ENCODE measurements around the gene AS3MT. TPM values are rescaled to one million over a fixed set of nuclear protein-coding genes. Genes with fewer than 3 reads are reported as not detected.
"Not testable (repeated sequence)": the region's sequence is repeated elsewhere in the genome, so short reads cannot be mapped to it uniquely, and the experiment has no call there.

AS3MT gene
- total RNA-seq, 2 experiments from 2014 or later: 0.13 TPM; not detected in 1

DNA sequence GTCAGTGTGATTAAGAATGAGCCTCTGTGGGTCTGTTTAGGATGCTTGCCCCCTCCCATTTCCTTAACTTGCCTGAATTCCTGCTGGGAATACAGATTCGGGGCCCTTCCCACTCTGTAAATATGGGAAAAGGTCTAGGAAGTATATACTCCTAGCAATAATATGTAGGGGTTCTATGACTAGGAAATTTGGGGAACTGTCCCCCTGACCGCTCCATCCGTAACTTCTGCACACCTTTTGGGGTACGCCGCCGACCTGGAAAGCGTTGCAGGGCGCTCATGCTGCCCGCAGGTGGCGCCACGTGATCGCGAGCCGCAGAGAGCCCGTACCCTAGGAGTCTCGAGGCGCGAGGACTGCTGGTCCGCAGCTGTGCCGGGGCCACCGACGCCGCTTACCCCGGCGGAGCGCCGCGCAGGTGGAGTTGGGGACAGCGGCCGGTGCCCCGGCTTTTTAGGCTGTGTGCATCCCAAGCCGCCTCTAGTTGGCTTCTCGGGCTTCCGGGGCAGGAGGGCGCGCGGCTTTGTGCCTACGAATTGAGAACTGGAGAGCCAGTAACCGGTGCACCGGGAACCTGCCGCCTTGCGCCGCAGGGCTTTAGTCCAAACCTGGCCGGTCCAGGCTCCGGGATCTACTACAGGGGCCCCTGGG lies 48.2 kb downstream of the AS3MT start:
- ChIA-PET POLR2A (interaction anchor here (0.8 to 1.8 kb wide), 4 partner anchors 15 to 276 kb away, joined by 3 to 5 read pairs (median 3); partner anchors contain the start of gene NT5C2), CTCF (interaction anchor here (0.6 to 3.0 kb wide), 22 partner anchors 9 to 331 kb away, joined by 3 to 40 read pairs (median 4); no protein-coding TSS in a partner anchor)

DNA sequence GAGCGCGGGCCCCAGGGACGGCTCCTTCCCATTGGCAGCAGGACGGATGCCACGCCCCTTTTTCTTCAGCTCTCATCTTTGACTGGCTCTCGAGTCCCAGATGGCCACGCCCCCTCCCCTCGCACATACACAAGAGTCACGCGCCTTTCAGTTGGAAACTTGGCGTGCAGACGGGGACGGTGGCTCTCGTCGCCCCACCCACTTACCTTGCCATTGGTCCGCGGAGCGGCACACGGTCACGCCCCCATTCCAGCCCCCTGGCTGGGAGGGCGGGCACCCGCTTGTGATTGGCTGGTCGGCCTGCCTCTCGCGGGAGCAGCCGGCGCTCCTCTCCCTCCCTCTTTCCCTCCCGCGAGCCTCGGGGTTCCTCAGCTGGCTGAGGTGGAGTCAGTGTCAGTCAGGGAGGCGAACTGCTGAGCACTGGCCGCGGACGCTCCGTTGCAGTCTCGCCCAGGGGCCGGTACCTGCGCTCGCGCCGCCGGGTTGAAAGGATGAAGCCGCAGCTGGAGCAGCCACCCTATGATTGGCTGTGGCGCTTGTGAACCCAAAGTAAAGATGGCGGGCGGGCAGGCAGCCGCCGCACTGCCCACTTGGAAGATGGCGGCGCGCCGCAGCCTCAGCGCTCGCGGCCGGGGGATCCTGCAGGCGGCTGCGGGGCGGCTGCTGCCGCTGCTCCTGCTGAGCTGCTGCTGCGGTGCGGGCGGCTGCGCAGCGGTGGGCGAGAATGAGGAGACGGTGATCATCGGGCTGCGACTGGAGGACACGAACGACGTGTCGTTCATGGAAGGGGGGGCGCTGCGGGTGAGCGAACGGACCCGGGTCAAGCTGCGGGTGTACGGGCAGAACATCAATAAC lies 48.9 kb downstream of the AS3MT start, which contains the start of gene CNNM2:
CNNM2 (plus strand) TSS at position 333 of the 855 bp plus-strand sequence; CDS start at position 520, 187 bp downstream.
- POLR2A ChIA-PET: interaction anchor here (0.6 to 1.8 kb wide), 5 partner anchors 14 to 275 kb away, joined by 3 to 6 read pairs (median 3); partner anchors contain the start of gene NT5C2
- CTCF ChIA-PET: interaction anchor here (0.6 to 3.0 kb wide), 21 partner anchors 8 to 331 kb away, joined by 3 to 40 read pairs (median 4); no protein-coding TSS in a partner anchor

DNA sequence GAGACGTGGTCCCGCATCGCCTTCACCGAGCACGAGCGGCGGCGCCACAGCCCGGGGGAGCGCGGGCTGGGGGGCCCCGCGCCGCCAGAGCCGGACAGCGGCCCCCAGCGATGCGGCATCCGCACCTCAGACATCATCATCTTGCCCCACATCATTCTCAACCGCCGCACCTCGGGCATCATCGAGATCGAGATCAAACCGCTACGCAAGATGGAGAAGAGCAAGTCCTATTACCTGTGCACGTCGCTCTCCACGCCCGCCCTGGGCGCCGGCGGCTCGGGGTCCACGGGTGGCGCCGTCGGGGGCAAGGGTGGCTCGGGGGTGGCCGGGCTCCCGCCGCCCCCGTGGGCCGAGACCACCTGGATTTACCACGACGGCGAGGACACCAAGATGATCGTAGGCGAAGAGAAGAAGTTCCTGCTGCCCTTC lies 49.6 kb downstream of the AS3MT start:
- ChIA-PET POLR2A (interaction anchor here (0.6 to 1.8 kb wide), 2 partner anchors 82 to 273 kb away, joined by 5 to 6 read pairs; no protein-coding TSS in a partner anchor), CTCF (interaction anchor here (0.9 to 3.0 kb wide), 8 partner anchors 16 to 330 kb away, joined by 3 to 40 read pairs (median 6); no protein-coding TSS in a partner anchor)

DNA sequence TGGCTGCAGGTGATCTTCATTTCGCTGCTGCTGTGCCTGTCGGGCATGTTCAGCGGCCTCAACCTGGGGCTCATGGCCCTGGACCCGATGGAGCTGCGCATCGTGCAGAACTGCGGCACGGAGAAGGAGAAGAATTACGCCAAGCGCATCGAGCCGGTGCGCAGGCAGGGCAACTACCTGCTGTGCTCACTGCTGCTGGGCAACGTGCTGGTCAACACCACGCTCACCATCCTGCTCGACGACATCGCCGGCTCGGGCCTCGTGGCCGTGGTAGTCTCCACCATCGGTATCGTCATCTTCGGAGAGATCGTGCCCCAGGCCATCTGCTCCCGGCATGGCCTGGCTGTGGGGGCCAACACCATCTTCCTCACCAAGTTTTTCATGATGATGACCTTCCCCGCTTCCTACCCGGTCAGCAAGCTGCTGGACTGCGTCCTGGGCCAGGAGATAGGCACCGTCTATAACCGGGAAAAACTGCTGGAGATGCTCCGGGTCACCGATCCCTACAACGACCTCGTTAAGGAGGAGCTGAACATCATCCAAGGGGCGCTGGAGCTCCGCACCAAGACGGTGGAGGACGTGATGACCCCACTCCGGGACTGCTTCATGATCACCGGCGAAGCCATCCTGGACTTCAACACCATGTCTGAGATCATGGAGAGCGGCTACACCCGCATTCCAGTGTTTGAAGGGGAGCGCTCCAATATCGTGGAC lies 50.1 kb downstream of the AS3MT start:
- ChIA-PET CTCF (no interaction called here), POLR2A (interaction anchor here (0.5 to 1.8 kb wide), 2 partner anchors 183 to 274 kb away, joined by 3 to 5 read pairs; no protein-coding TSS in a partner anchor)

DNA sequence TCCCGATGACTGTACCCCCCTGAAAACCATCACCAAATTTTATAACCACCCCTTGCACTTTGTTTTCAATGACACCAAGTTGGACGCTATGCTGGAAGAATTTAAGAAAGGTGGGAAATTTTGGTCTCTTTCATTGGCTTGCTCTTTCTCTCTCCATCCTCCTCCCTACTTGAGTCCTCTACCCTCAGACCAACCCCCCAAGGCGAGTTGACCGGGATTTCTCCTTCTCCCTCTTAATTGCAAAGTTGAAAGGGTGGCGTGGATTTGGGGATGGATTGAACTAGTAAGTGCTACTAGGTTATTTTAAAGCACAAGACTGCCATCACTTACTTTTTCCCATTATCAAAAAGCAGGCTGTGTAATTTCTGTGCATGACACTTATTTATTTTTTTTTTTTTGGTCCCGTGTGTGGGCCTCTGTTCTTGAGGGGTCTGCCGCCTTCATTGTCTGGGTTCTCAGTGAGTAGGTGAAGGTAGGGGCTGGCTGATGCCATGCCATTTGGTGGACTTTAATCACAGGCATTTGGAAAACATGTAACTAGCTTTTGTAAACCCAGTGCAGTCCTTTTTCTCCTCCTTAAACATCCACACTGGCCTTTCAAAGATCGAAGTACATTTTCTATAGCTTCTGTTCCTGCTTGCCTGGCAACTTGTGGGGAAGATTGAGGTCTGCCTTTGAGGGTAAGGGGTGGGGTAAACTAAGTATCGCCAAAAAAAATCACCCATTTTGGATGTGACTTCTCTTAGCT lies 50.9 kb downstream of the AS3MT start:
- POLR2A ChIA-PET: interaction anchor here (0.5 to 0.6 kb wide), 2 partner anchors 17 to 182 kb away, joined by 3 to 7 read pairs; no protein-coding TSS in a partner anchor
- CTCF ChIA-PET: no interaction called here

DNA sequence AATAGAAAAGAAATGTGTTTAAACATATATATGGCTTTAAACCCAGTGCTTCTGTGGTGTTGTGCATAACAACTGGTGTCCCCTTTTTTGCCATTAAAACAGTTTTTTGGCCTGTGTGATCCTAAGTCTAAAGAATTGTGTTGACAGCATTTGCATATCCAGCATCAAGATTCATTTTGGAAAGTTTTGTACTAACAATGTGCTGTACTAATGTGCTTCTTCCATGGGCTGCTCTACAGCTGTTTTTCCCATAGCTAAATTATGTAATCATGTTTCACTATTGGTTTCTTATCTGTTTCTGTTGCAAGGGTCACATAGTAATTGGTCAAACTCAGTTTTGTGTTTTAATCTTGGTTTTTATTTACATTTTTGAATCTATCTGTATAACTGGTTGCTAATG lies 54.3 kb downstream of the AS3MT start:
- POLR2A ChIA-PET: no interaction called here
- CTCF ChIA-PET: no interaction called here

DNA sequence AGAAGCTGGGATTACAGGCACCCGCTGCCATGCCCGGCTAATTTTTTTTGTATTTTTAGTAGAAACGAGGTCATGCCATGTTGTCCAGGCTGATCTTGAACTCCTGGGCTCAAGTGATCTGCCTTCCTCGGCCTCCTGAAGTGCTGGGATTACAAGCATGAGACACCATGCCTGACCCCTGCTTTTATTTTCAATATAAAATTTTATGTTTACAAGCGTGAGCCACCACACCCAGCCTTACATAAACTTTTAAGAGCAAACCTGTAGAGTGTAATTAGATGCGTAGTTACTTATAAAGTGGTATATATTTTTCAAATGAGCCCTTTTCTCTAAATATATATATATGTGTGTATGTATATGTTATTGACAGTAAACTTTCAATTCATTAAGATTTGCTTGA lies 57.6 kb downstream of the AS3MT start:
- CTCF ChIA-PET: interaction anchor here (0.5 to 1.8 kb wide), 3 partner anchors 9 to 207 kb away, joined by 4 to 8 read pairs (median 5); partner anchors contain the start of gene CNNM2
- POLR2A ChIA-PET: no interaction called here

DNA sequence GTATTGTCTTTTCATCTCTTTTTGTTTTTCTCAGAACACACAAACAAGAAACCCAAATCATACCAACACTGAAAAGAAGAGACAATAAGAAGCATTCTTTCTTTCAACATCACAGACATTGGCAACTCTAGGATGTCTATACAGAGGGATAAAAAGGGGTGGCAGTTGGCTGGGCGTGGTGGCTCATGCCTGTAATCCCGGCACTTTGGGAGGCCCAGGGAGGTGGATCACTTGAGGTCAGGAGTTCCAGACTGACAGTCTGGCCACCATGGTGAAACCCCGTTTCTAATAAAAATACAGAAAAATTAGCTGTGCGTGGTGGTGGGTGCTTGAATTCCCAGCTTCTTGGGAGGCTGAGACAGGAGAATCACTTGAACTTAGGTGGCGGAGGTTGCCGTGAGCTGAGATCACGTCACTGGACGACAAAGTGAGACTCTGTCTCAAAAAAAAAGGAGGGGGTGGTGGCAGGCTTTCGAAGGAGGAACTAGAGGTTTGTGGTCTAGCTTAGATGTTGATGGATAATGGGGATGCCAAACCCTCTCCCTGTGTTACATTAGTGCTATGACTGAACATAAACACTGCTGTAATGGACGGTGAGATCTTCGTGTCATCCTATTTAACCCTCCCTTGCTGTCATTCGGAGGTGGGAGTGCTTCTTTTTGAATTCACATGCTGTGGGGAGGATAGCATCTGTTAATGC lies 58.2 kb downstream of the AS3MT start:
- POLR2A ChIA-PET: no interaction called here
- CTCF ChIA-PET: no interaction called here

DNA sequence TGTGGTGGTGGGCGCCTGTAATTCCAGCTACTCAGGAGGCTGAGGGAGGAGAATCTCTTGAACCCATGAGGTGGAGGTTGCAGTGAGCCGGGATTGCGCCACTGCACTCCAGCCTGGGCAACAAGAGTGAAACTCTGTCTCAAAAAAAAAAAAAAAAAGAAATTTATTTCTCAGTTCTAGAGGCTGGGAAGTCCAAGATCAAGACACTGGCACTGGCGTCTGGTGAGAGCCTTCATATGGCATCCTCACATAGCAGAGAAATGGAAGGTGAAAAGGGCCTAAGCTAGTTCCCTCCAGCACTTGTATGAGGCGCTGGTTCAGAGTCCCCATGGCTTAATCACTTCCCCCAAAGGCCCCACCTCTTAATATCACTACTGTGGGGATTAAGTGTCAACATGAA lies 59.2 kb downstream of the AS3MT start:
- CTCF ChIA-PET, POLR2A ChIA-PET: not testable (repeated sequence)

DNA sequence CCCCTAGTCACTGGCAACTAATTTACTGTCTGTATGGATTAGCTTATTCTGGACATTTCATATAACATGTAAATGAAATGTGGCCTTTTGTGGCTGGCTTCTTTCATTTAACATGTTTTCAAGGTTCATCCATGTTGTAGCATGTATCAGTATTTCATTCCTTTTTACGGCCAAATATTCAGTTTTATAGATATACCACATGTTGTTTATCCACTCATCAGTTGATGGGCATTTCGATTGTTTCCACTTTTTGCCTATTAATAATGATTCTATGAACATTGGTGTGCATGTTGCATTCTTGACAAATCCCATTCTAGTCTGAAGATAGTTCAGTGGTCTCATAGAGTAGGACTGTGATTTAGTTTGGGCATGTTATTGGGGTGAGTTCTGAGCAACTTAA lies 61.5 kb downstream of the AS3MT start:
- ChIA-PET CTCF (no interaction called here), POLR2A (no interaction called here)

DNA sequence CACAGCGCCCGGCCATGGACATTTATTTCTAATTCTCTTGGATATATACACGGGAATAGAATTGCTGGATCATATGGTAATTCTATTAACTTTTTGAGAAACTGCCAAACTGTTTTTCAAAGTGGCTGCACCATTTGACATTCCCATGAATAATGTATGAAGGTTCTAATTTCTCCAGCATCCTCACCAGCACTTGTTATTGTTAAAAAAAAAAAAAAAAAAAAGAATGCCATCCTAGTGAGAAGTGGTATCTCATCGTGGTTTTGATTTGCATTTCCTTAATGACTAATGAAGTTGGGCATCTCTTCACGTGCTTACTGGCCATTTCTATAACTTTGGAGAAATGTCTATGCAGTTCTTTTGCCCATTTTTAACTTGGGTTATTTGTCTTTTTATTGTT lies 62.4 kb downstream of the AS3MT start:
- ChIA-PET POLR2A (interaction anchor here (1.0 kb wide), 1 partner anchor 14 kb away, joined by 3 read pairs; no protein-coding TSS in a partner anchor), CTCF (no interaction called here)

DNA sequence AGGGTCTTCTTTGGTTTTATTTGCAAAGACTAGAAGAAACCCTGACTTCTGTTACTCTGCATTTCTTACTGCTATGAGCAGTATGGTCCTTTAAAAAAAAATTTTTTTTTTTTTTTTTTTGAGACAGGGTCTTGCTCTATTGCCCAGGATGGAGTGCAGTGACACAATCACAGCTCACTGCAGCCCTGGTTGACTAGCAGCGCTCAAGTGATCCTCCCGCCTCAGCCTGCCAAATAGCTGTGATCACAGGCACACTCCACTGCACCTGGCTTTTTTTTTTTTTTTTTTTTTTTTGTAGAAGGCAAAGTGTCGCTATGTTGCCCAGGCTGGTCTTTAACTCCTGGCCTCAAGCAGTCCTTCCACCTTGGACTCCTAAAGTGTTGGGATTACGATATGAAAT lies 66.2 kb downstream of the AS3MT start:
- CTCF ChIA-PET: interaction anchor here (0.6 to 0.7 kb wide), 3 partner anchors 27 to 635 kb away, joined by 3 to 4 read pairs (median 3); no protein-coding TSS in a partner anchor
- POLR2A ChIA-PET: interaction anchor here (0.5 kb wide), 1 partner anchor 822 kb away, joined by 3 read pairs; no protein-coding TSS in a partner anchor

DNA sequence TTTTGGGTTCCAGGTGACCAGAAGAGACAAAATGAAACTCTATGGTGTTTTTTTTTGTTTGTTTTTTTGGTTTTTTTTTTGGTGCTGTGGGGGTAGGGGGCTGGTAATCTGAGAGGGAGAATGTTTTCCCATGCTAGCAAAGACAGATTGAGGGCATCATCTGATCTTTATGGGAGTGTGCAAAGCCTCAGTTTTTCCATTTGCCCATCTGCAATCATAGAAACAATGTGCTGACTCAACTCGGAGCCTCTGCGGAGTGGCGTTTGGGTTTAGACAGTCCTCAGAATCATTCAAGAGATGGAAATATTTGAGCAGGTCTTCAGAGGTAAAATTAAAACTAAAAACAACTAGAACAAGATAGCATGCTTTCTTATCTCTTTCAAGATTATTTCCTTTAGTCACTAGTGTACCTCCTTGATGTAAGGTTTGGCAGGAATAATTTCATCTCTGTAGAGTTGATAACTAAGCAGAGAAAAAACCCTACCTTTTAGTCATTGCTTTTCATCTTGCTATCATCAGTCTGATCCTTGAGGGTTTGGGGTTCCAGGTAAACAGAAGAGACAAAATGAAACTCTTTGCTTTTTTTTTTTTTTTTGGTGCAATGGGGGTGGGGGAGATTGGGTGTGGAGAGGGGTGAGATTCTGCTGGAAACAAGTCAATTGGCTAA lies 66.8 kb downstream of the AS3MT start:
- ChIA-PET CTCF (no interaction called here), POLR2A (no interaction called here)

DNA sequence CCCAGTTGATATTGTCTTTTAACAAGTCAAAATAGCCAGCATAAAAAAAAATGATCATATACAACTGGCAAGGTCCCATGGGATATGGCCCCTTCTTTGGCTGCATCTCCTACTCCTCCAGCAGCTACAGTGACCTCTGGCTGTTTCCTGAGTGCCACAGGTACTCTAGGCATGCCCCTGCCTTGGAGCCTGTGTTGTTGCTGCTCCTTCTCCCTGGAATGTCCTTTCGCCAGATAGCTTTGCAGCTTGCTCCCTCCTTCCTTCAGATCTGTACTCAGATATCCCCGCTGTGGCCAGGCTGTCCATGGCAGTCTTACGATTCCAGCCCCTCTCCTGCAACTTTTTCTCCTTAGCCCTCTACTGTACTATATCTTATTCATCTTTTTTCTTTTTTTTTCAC lies 72.1 kb downstream of the AS3MT start:
- POLR2A ChIA-PET: no interaction called here
- CTCF ChIA-PET: no interaction called here

DNA sequence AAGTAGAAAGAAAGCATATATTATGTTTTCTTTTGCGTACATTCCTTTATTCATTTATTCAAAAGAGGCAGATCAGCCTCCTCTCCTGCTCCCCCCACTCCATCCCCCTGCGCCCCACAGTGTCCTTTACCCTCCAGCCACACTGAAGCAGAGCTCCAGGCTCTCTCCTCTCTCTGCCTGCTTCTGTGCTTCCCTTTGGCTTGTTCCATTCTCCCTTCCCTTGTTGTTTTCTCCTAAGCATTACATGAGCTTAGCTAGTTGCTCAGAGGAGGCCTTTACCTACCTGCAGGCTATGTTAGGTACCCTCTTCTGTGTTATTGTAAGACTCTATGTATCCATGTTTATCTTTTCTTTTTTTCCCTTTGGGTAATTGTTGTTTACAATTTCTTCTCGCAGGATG lies 76.2 kb downstream of the AS3MT start:
- POLR2A ChIA-PET: no interaction called here

DNA sequence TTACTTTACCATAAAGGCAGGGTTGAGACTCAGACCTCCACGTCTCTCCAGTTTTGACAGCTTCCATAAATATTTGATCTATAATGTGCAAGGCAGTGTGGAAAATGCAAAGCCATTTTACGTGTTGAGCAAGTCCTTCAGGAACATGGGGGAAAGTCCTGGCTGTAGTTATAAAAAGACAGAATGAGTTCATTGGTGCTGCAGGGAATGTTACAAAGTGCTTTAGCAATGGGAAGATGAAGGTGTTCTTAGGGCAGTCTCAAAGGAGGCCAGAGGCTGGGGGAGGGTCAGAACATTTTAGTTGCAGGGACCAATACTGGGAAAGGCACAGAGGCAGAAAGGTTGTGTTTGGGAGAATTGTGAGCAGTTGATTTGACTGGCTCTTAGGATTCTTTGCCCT lies 76.7 kb downstream of the AS3MT start:
- POLR2A ChIA-PET: no interaction called here
- CTCF ChIA-PET: no interaction called here

More for the DNA sequence above, 76.2 kb downstream of the AS3MT start:
- CTCF ChIA-PET: no interaction called here

DNA sequence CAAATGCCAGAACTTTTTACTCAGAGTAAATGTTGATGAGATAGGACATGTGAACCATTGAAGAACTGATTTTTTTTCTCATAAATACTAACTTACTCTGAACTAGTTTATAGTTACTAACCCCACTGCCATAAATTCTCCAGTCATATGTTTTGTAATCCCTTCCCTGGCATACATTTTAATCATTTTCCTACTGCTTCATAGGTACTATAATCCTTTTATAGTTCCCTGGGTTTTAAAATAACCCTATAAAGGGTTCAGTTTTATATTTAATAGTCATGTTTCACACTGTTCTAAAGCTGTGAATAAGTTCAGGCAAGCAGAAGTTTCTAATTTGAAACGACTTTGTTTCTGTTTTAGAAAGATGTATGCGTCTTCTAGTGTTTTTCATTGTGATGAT lies 77.7 kb downstream of the AS3MT start:
- CTCF ChIA-PET: interaction anchor here (0.6 kb wide), 1 partner anchor 12 kb away, joined by 4 read pairs; no protein-coding TSS in a partner anchor

DNA sequence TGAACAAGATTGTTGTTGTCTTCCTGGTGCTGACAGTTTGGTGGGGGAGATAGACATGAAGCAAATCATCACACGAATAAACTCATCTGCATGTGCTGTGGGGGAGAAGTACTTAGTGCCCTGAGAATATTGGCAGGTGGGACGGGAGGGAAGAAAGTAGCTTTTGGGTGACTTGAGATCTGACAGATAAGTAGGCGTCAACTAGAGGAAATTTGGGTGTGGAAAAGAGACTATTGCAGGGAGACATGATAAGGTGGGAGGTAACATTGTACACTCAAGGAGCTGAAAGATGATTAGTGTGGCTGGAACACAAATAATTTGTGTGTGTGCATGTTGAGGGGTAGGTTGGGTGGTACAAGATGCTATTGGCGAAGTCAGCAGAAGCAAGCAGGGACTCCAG lies 78.9 kb downstream of the AS3MT start:
- ChIA-PET CTCF (no interaction called here), POLR2A (no interaction called here)

More for the DNA sequence above, 77.7 kb downstream of the AS3MT start:
- POLR2A ChIA-PET: no interaction called here

Measured in activated CD8-positive, alpha-beta memory T cell treated with anti-CD3 and anti-CD28 coated beads for 36 hours (primary cell).